HG02938 (cell line): ENCODE results near the gene SLC9A5.

ENCODE experiments used
- ATAC-seq: cut with Tn5 transposase; IDR thresholded peaks from one replicate; pipeline ENCODE4 v1.9.1; 2021; ENCODE audit warnings: mild to moderate bottlenecking, moderate library complexity; ENCODE audit not compliant: unreplicated experiment

The SLC9A5 gene

GRCh38 chr16:67256701-67257230 is 8.0 kb downstream of the SLC9A5 start:
- ATAC-seq, result no peak

- ATAC-seq, result no peak
These were observed 8.8 kb downstream of the SLC9A5 start for GRCh38 chr16:67257486-67258160.

- ATAC-seq, result no peak
These were observed 9.5 kb downstream of the SLC9A5 start for GRCh38 chr16:67258161-67258835.

DNA sequence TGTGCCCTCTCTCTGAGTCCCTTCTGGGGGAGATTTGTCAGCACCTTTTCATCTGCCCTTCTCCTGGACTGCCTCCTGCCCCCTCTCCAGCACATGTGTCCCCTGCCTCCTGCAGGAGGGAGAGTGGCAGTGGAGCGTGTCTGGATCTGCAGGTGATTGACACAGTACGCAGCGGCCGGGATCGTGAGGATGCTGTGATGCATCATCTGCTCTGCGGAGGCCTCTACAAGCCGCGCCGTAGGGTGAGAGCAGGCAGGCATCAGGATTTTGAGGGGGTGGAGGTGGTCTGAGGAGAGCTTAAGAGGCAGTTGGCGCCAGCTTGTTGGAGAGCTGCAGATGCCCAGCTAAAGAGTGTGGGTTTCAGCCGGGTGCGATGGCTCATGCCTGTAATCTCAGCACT is 10.9 kb downstream of the SLC9A5 start:
- ATAC-seq, result no peak

GRCh38 chr16:67260426-67261063 is 11.8 kb downstream of the SLC9A5 start:
- ATAC-seq, result no peak

DNA sequence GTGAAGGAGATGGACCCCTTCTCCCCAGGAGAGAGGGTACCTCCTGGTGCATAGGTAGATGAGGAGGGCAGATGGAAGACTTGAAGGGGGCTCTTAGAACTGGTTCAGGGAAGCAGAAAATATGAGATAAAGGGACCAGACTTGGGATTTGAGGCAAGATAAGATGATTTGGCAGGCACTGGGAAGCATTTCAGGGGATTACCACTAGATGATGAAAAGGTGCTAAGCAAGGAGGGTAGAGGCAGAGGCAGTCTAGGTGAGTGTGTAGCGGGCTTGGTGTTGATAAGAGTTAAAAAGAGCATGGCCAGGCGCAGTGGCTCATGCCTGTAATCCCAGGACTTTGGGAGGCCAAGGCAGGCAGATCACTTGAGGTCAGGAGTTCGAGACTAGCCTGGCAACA is 14.4 kb downstream of the SLC9A5 start:
- ATAC-seq, result no peak

- no peak for ATAC-seq
These were observed 15.5 kb downstream of the SLC9A5 start for GRCh38 chr16:67264277-67264676.

- no peak for ATAC-seq
These were observed 16.1 kb downstream of the SLC9A5 start for GRCh38 chr16:67264866-67265265.

GRCh38 chr16:67265834-67266233 is 17.1 kb downstream of the SLC9A5 start:
- ATAC-seq, result no peak

GRCh38 chr16:67268136-67268579 is 19.4 kb downstream of the SLC9A5 start:
- ATAC-seq, result no peak

DNA sequence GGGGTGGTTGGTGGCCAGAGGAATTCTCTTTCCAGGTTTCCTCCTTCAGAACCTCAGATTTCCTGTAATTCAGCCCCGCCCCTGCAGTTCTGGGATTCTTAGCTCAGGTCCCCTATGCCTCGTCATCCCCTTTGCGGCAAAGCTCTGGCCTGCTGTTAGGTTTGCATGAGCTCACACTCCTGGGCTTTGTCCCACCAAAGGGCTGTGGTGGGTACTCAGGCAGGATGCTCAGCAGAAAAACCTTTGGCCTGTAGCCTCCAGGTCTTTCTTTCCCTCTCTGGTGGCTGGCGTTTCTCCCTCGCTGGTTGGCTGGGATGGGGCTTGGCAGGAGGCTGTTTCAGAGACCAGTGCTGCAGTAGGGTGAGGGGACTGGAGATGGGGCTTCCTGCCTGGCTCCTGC is 21.0 kb downstream of the SLC9A5 start:
- no peak for ATAC-seq

DNA sequence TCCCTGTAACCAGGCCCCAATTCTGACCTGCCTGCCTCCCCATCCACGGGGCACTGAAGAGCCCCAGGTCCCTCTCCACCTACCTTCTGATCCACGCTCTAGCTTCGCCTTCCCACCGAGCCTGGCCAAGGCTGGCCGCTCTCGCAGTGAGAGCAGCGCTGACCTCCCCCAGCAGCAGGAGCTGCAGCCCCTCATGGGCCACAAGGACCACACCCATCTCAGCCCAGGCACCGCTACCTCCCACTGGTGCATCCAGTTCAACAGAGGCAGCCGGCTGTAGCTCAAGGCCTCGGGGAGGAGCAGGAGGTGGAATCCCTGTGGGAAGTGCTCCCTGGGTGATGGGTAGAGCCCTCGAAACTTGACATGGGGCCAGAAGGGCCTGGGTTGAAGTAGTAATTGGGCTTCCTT is 22.2 kb downstream of the SLC9A5 start:
- ATAC-seq, result no peak

GRCh38 chr16:67271446-67271845 is 22.7 kb downstream of the SLC9A5 start:
- no peak for ATAC-seq

- no peak for ATAC-seq
These were observed 26.5 kb downstream of the SLC9A5 start for GRCh38 chr16:67275321-67275720.

GRCh38 chr16:67277294-67277998 is 28.7 kb downstream of the SLC9A5 start:
- ATAC-seq, result no peak

GRCh38 chr16:67277999-67278772 is 29.4 kb downstream of the SLC9A5 start:
- no peak for ATAC-seq

DNA sequence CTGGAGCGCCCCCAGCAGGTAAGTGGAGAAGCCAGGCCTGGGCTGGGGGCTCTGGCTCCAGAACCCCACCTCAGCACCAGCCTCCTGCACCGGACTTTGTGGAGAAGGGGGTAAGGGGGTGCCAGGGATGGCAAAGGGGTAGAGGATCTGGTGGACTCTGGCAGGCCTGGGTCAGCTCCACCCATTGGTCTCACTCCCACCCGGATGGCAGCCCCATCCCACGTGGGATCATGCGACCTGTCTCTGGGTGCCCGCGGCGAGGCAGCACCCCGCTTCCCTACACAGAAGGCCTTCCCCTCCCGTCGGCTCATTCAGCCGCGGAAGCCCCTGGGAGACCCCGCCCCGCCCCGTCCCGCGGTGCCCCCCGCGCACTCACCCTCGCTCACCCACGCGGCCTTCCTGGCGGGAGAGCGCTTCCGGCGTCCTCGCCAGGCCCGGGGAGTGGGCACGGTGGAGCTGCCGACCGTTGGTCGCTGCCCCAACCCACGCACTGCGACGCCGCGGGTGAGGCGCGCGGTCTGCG is 30.1 kb downstream of the SLC9A5 start:
- no peak for ATAC-seq

DNA sequence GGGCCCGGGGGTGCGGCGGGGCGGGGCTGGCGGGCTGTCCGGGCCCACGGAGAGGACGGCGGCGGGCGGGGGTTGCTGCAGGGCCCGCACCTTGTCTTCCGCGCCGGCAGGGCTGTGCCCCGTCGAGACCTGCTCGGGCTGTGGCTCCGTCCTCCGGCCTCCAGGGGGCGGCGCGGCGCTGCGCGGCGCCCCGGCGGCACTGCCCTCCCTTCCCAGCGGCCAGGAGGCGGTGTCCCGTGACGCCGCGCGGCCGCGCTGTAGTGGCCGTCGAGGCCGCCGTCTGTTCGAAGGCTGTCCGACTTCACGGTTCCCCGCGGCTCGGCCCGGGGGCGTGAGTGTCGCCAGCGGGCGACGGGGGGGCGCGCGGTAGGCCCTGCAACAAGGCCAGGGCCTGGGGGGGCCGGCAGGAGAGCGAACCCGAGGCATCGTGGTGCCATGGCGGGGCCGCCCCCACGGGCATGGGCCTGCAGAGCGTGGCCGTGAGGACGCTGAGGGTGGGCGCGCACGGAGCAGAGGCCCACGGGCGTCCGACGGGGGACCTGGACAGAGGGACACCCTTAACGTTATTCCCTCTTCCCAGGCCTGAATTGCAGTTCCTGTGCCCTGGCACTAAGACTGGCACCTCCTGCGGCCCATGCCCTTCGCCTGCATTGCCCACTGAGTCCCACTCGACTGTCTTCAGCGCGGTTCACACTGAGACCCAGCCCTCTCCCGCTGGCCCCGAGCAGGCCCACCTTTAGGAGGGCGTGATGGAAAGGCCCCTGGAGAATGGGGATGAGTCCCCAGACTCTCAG is 30.7 kb downstream of the SLC9A5 start, which contains the start of gene PLEKHG4:
TSS of gene PLEKHG4 (plus strand) at position 237 of the 794 bp plus-strand sequence. CDS start at position 750, 513 bp downstream.
- no peak for ATAC-seq
